Natural killer cell (primary cell): ENCODE results near the gene PHLDB1. TPM values are rescaled to one million over a fixed set of nuclear protein-coding genes. Genes with fewer than 3 reads are reported as not detected.

Experiments used
- ATAC-seq, 3 donors: fragments of 150-1000 bp in 2 of 3; fragments of 200-7000 bp in 1 of 3; cut with Tn5 transposase; 1 replicate in 1 of 3; 2 replicates in 2 of 3; pipeline ENCODE4 v1.10.0; 2021; ENCODE audit warnings: mild to moderate bottlenecking in 2 of 3, moderate library complexity in 2 of 3
- DNase-seq, 2 donors: peaks; one replicate each; pipeline versions ENCODE4 v3.0.0 to v3.0.0-alpha.2; 2013 to 2021; ENCODE audit warnings: mixed read lengths in 1 of 2
- H3K27ac ChIP-seq: one replicate; pipeline ENCODE4 v1.5.1; 2013; ENCODE audit warnings: mild to moderate bottlenecking, low read length
- H3K27me3 ChIP-seq: one replicate; pipeline ENCODE4 v1.6.1; 2013; ENCODE audit warnings: low read length; ENCODE audit not compliant: control insufficient read depth, insufficient read depth
- H3K36me3 ChIP-seq: one replicate; pipeline ENCODE4 v1.6.1; 2013; ENCODE audit warnings: low read length; ENCODE audit not compliant: control insufficient read depth, insufficient read depth
- H3K4me1 ChIP-seq: one replicate; pipeline ENCODE4 v1.6.1; 2013; ENCODE audit warnings: low read length; ENCODE audit not compliant: control insufficient read depth, insufficient read depth
- H3K4me3 ChIP-seq: one replicate; pipeline ENCODE4 v1.5.1; 2013; ENCODE audit warnings: low read length
- H3K9me3 ChIP-seq: one replicate; pipeline ENCODE4 v1.6.1; 2013; ENCODE audit warnings: low read length; ENCODE audit not compliant: control insufficient read depth, insufficient read depth
- H3K27ac Mint-ChIP-seq, 2 donors: one replicate each; pipeline ENCODE4 v1.8.0; 2022; ENCODE audit warnings: mild to moderate bottlenecking in 2 of 2, mixed read lengths in 2 of 2, moderate library complexity in 1 of 2
- H3K27me3 Mint-ChIP-seq, 2 donors: one replicate each; pipeline ENCODE4 v1.8.0; 2022; ENCODE audit warnings: low read depth in 2 of 2, mixed read lengths in 2 of 2
- H3K36me3 Mint-ChIP-seq: one replicate; pipeline ENCODE4 v1.8.0; 2022; ENCODE audit warnings: mixed read lengths
- H3K4me1 Mint-ChIP-seq, 2 donors: one replicate each; pipeline ENCODE4 v1.8.0; 2022; ENCODE audit warnings: mixed read lengths in 2 of 2
- H3K4me3 Mint-ChIP-seq: one replicate; pipeline ENCODE4 v1.8.0; 2022; ENCODE audit warnings: mild to moderate bottlenecking, moderate library complexity, mixed read lengths
- H3K9me3 Mint-ChIP-seq, 2 donors: one replicate each; pipeline ENCODE4 v1.8.0; 2022; ENCODE audit warnings: mixed read lengths in 2 of 2
- CTCF ChIP-seq: fragments of 200-600 bp; IDR thresholded peaks from one replicate; pipeline ENCODE4 v1.8.0; 2022; ENCODE audit warnings: antibody characterized with exemption
- WGBS: methylation state at CpG from one replicate; pipeline ENCODE4 v1.1.7; 2013; ENCODE audit warnings: missing lambda C conversion rate; ENCODE audit not compliant: insufficient coverage; 5-methylcytosine and 5-hydroxymethylcytosine counted together
- intact Hi-C: fragments of 100-400 bp; cut with micrococcal nuclease; formaldehyde crosslinking; loops from one replicate; pipeline ENCODE4 v1.14.2; 2022
- total RNA-seq, 4 donors: library from RNA; stranded (reverse); fragments of 120-200 nt in 1 of 4; gene quantifications; one replicate each; pipeline versions ENCODE4 v1.2.3 to v1.2.4, GENCODE V29; 2013 to 2022

PHLDB1 gene
- total RNA-seq, 3 donors from 2014 or later (not counting 1 experiment from before 2014, with no cell fraction given): 0.75 to 1.1 (median 0.95) TPM

- intact Hi-C loops: no loop called here
- ATAC-seq: no peak
These were observed 33.1 kb downstream of the PHLDB1 start for GRCh38 chr11:118640332-118641154.

GRCh38 chr11:118641397-118642019 lies 34.1 kb downstream of the PHLDB1 start:
- H3K36me3 ChIP-seq: no peaks in the 10 kb centered on the region
- Mint-ChIP-seq H3K4me1 (no peaks in the 10 kb centered on the region), H3K9me3 (no peaks in the 10 kb centered on the region), H3K36me3 (no peaks in the 10 kb centered on the region), H3K27ac (no peak overlapping the region), H3K27me3 (no peaks in the 10 kb centered on the region), H3K4me3 (no peak overlapping the region)
- no peak for ATAC-seq
- no peak for TF ChIP-seq CTCF
- intact Hi-C loops: no loop called here
- no peak overlapping the region for H3K27ac ChIP-seq
- DNase-seq: no peak
- no peaks in the 10 kb centered on the region for H3K4me1 ChIP-seq
- no peak overlapping the region for H3K4me3 ChIP-seq
- 81% methylated on average over 7 of the region's 11 CpGs for WGBS
- H3K27me3 ChIP-seq: no peaks in the 10 kb centered on the region
- no peaks in the 10 kb centered on the region for H3K9me3 ChIP-seq

More at GRCh38 chr11:118640332-118641154, 33.1 kb downstream of the PHLDB1 start:
- H3K4me3 Mint-ChIP-seq: no peak overlapping the region
- no peaks in the 10 kb centered on the region for H3K36me3 Mint-ChIP-seq
- TF ChIP-seq CTCF: no peak
- 86% methylated on average over 5 of the region's 5 CpGs for WGBS
- Histone ChIP-seq H3K4me3 (no peak overlapping the region), H3K27ac (no peak overlapping the region), H3K9me3 (no peaks in the 10 kb centered on the region), H3K36me3 (no peaks in the 10 kb centered on the region), H3K27me3 (no peaks in the 10 kb centered on the region), H3K4me1 (no peaks in the 10 kb centered on the region)
- no peak overlapping the region for H3K27ac Mint-ChIP-seq
- no peaks in the 10 kb centered on the region for H3K4me1 Mint-ChIP-seq
- no peaks in the 10 kb centered on the region for H3K27me3 Mint-ChIP-seq
- no peak for DNase-seq
- H3K9me3 Mint-ChIP-seq: no peaks in the 10 kb centered on the region

GRCh38 chr11:118643142-118643994 lies 36.0 kb downstream of the PHLDB1 start:
- Histone ChIP-seq H3K36me3 (no peaks in the 10 kb centered on the region), H3K27ac (no peak overlapping the region), H3K9me3 (no peaks in the 10 kb centered on the region), H3K4me1 (no peaks in the 10 kb centered on the region), H3K4me3 (no peak overlapping the region), H3K27me3 (no peaks in the 10 kb centered on the region)
- Mint-ChIP-seq H3K27ac (no peak overlapping the region), H3K36me3 (no peaks in the 10 kb centered on the region), H3K4me3 (no peak overlapping the region), H3K27me3 (no peaks in the 10 kb centered on the region), H3K4me1 (no peaks in the 10 kb centered on the region), H3K9me3 (no peaks in the 10 kb centered on the region)
- DNase-seq: no peak
- TF ChIP-seq CTCF: no peak
- intact Hi-C loops: no loop called here
- 86% methylated on average over 9 of the region's 11 CpGs for WGBS
- no peak for ATAC-seq
